Heart left ventricle (tissue), 13 donors: Measurements from ENCODE around the gene SEPTIN11.

Experiments used
- POLR2A ChIP-seq, 2 donors: fragments of 450-650 bp; IDR thresholded peaks; one replicate each; pipeline ENCODE4 v1.6.1; 2017; ENCODE audit warnings: antibody characterized with exemption in 2 of 2, mild to moderate bottlenecking in 2 of 2, moderate library complexity in 2 of 2
- TF ChIP-seq, protein P1 (sequence below), 12 donors: fragments of 200-600 bp; sonication (generic) in 4 of 12; IDR thresholded peaks; one replicate each; pipeline versions ENCODE4 v1.5.0 to v1.8.0; 2018 to 2022; ENCODE audit warnings: antibody characterized with exemption in 12 of 12, mild to moderate bottlenecking in 5 of 12
- donor health status: ischemic (EF 13 %, LVEDD 7.1; RV severe dilation, severe dysfunction).
- donor health status: DM: no; HTN: yes; CAD: no.
- donor health status: DM: no; HTN: no; CAD: no.
- donor health status: ischemic (EF 25% LVEDD 6.9; RV normal size, moderate dysfunction).
- donor health status: ischemic (EF 25% LVEDD 5.7; RV mildly dilated, moderate dysfunction).
- donor health status: ischemic (EF 35%, LVEDD 5.7; RV mildly dilated, moderate dysfunction).
- donor health status: nonischemic (EF 11% LVEDD 7.7; RV severe dilation, severe dysfunction).
- donor health status: DM: yes; HTN: yes; CAD: no.
- donor health status: PGD.
- donor health status: ischemic (EF 29% LVEDD 5.4; RV normal size, mild dysfunction).
- donor health status: nonischemic (EF 23%, LVEDD 6.1; RV moderate dilation, normal function).

DNA sequence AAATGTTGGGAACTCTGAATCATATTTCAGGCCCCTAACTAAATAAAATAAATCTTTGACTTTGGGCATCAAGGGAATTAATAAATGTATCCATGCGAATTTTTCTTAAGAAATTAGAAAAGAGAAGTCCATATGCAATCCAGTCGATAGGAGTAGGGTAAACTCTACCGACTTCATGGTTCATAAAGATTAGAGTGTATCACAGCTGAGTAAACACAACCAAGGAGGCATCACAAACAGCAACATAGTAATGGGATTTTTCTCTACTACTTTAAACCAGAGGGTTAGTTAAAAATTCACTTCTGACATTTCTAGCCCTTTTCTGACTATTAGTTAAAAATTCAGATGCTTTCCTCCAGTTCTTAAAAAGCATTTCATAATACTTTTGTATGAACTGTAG, 19.9 kb downstream of the SEPTIN11 start:
- TF ChIP-seq, protein P1, sequence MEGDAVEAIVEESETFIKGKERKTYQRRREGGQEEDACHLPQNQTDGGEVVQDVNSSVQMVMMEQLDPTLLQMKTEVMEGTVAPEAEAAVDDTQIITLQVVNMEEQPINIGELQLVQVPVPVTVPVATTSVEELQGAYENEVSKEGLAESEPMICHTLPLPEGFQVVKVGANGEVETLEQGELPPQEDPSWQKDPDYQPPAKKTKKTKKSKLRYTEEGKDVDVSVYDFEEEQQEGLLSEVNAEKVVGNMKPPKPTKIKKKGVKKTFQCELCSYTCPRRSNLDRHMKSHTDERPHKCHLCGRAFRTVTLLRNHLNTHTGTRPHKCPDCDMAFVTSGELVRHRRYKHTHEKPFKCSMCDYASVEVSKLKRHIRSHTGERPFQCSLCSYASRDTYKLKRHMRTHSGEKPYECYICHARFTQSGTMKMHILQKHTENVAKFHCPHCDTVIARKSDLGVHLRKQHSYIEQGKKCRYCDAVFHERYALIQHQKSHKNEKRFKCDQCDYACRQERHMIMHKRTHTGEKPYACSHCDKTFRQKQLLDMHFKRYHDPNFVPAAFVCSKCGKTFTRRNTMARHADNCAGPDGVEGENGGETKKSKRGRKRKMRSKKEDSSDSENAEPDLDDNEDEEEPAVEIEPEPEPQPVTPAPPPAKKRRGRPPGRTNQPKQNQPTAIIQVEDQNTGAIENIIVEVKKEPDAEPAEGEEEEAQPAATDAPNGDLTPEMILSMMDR (IDR thresholded peaks at IDR 0.05), result no peak
- TF ChIP-seq POLR2A (IDR thresholded peaks at IDR 0.05), result no peak
